HG03354 (cell line): ENCODE data around the gene ASB18.
"Not testable (repeated sequence)": the region's sequence is repeated elsewhere in the genome, so short reads cannot be mapped to it uniquely, and the experiment has no call there.

Experiments used
- ATAC-seq: cut with Tn5 transposase; IDR thresholded peaks from one replicate; pipeline ENCODE4 v1.9.1; 2021; ENCODE audit warnings: mild to moderate bottlenecking; ENCODE audit not compliant: unreplicated experiment, poor library complexity, severe bottlenecking

ASB18 gene

DNA sequence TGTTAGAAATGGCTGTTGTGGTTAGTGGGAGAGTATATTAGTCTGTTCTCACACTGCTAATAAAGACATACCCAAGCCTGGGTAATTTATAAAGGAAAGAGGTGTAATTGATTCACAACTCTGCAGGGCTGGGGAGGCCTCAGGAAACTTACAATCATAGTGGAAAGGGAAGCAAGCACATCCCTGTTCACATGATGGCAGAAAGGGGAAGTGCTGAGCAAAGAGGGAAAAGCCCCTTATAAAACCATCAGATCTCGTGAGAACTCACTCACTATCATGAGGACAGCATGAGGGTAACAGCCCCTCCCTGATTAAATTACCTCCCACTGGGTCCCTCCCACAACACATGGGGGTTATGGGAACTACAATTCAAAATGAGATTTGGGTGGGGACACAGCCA is 24.2 kb upstream of the ASB18 start:
- ATAC-seq = not testable (repeated sequence)

GRCh38 chr2:236287656-236288055 is 23.4 kb upstream of the ASB18 start:
- ATAC-seq = no peak

DNA sequence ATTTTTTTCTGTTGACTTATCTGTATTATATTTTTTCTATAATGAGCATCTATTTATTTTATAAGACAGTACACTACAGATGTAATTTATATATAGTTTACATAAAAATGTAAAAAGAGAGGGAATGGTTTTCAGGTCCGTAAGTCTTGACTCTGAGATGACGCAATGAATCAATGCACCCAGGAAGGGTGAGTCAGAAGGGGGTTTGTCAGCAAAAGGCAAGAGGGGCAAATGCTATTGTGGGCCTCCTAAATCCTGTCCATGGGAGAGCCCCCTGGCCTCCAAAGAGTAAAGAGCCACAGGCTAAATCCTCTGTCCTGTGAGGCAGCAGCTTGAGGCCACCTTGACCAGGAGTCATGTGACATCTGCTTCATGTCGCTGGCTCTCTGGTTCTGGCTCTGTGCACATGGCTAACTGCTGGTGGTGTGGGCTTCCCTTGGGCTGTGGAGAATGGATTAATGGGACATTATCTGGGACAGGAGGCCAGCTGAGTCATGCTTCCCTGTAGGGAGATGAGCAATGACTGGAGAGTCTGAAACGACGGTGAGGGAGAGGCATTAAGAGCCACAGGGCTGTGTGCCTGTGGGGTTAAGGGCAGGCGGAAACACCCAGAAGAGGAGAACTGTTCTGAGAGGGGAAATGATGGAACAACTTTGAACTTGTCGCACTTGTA is 22.8 kb upstream of the ASB18 start:
- no peak for ATAC-seq

GRCh38 chr2:236284208-236284607 is 20.0 kb upstream of the ASB18 start:
- no peak for ATAC-seq

GRCh38 chr2:236282406-236282805 is 18.2 kb upstream of the ASB18 start:
- no peak for ATAC-seq

- ATAC-seq = no peak
Measured at GRCh38 chr2:236281423-236281822, 17.2 kb upstream of the ASB18 start.

- ATAC-seq = no peak
Measured at GRCh38 chr2:236273126-236273525, 8.9 kb upstream of the ASB18 start.

GRCh38 chr2:236271851-236272250 is 7.6 kb upstream of the ASB18 start:
- ATAC-seq = no peak

GRCh38 chr2:236269876-236270275 is 5.7 kb upstream of the ASB18 start:
- ATAC-seq = not testable (repeated sequence)

- no peak for ATAC-seq
Measured at GRCh38 chr2:236265675-236266074, 1.5 kb upstream of the ASB18 start.

- ATAC-seq = no peak
Measured at GRCh38 chr2:236262238-236262637, 2.0 kb downstream of the ASB18 start.

GRCh38 chr2:236261452-236261851 is 2.8 kb downstream of the ASB18 start:
- ATAC-seq = no peak

GRCh38 chr2:236259371-236259770 is 4.8 kb downstream of the ASB18 start:
- ATAC-seq = no peak

DNA sequence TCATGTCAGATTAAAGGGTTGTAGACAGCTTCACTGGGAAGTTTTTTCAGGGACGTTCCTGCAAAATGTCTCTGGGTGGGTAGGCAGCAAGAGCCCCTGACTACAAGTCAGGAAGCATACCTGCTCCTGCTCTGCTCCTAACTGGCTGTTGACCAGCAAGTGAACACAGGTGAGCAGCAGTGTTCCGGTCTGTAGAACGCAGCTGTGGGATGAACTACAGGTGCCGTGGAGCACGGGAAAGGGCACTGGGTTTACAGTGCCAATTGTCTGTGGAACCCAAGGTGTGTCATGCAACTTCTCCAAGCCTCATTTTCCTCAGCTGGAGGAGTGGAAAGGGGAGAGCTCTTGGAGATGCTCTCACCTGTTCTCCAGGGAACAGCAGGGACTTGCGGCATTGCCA is 6.6 kb downstream of the ASB18 start:
- ATAC-seq = no peak

- no peak for ATAC-seq
Measured at GRCh38 chr2:236257136-236257535, 7.1 kb downstream of the ASB18 start.

DNA sequence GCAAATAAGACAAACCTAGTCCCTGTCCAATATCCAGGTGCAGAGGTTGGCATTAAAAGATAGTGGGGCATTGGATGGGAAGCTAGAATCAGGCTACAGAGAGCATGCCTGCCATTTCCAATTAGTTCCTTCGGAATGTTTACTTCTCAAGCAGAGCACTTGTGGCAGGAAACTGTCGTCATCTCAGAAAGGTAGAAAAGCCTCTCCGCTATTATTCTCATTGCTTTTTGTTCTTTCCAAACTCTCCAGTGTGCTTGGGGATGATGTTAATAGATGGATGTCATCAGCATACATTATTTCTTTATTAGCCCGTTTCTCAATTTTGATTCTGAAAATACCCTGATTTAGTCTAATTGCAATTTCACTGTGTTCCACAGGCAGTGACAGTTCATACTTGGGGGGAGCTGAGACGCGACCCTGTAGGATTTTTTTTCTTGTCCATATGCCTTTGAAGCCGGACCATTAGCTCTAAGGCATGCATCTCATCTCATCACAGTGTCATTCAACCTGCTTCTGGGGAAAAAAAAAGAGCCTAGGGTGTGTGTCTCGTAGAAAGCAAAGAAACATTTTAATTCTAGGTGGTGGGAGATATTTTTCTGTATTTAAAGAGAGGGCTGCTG is 7.7 kb downstream of the ASB18 start:
- no peak for ATAC-seq

DNA sequence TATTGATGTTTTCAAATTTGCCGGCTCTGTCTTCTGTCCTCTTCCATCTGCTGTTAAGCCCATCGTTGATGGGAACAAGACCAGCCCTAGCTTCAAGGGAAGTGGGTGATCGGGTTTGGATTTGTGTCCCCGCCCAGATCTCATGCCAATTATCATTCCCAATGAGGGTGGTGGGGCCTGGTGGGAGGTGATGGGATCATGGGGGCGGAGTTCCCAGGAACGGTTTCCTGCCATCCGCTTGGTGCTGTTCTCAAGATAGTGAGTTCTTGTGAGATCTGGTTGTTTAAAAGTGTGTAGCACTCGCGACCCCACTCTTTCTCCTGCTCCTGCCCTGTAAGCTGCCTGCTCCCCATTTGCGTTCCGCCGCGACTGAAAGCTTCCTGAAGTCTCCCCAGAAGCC is 9.5 kb downstream of the ASB18 start:
- ATAC-seq = no peak

GRCh38 chr2:236254001-236254400 is 10.2 kb downstream of the ASB18 start:
- no peak for ATAC-seq

DNA sequence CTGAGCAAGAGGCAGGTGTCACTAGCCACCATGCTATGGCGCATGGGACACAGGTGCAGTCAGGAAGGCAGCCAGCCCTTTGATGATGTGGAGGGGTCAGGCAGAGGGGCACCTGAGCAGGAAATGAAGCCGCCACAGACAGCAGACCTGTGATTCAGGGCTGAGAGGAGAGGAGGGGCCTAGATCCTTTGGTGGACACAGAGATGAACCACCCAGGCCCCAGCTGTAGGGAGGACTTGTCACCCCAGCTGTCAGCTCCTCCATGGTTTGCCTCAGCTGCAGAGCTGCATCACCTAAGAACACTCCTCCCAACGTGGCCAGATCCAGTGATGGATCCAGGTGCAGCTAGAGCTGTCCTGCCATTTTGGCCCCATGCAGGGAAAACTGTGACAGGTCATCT is 11.6 kb downstream of the ASB18 start:
- ATAC-seq = no peak

DNA sequence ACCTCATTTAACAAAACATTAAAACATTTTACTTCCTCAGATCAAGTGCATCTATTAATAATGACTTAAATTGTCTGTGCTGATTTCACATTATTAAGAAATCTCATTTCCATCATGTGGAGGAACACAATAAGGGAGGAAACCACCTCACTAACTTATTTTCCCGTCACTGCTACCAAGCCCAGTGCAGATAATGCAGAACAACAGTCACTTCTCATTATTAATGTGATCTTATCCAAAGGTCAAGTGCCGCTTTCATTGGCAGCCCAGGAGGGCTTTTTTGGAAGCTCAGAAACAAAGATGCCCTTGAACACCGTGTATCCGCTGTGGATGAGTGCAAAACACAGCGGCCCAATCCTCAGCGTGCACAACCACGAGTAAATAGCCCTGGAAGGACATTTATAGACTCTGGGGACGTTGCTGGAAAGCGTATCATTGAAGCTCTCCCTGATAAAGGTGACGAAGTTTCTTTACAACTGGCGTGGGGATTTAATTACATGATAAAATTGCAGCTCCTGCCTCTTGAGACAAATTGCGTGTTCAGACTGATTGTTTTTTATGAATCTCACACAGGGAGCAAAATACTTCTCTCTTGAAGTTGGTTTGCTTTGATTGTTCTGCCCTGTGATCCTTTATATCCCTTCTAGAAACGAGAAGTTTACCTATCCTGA is 13.2 kb downstream of the ASB18 start:
- no peak for ATAC-seq

DNA sequence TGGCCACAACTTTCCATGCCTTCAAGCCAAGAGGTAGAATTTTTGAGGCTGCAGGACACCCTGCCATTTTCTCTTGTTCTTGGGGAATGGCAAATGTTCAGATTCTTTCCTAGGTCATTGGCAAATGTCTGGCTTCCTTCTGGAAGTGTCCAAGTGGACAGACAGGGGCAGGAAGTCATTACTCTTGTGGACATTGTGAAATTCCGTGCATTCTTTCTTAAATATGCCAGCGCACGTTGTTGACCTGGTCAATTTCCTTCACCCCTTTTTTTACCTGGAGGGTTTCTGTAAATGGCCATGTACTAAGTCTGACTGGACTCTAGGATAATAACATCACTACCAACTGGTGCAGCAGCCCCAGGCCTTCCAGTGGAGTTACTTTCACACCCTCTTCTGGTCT is 13.9 kb downstream of the ASB18 start:
- ATAC-seq = no peak
